Liver (tissue), 9 donors: ENCODE results near the gene WDR27. TPM values are rescaled to one million over a fixed set of nuclear protein-coding genes. Genes with fewer than 3 reads are reported as not detected.
"Not testable (repeated sequence)": the region's sequence is repeated elsewhere in the genome, so short reads cannot be mapped to it uniquely, and the experiment has no call there.

ENCODE experiments used
- DNase-seq: peaks from one replicate; pipeline ENCODE4 v3.0.0-alpha.2; 2017; ENCODE audit warnings: low spot score
- H3K27ac ChIP-seq, 2 donors: one replicate each; pipeline ENCODE4 v1.7.0; 2013; ENCODE audit warnings: inconsistent platforms in 2 of 2, low read length in 2 of 2, control low read depth in 1 of 2, low read depth in 1 of 2, mild to moderate bottlenecking in 1 of 2
- H3K27me3 ChIP-seq, 4 donors: one replicate each; pipeline versions ENCODE4 v1.6.1 to v1.7.0; 2013; ENCODE audit warnings: low read length in 3 of 4, inconsistent platforms in 1 of 4, mild to moderate bottlenecking in 1 of 4, moderate library complexity in 1 of 4; ENCODE audit not compliant: control insufficient read depth in 4 of 4, insufficient read depth in 4 of 4
- H3K36me3 ChIP-seq, 4 donors: one replicate each; pipeline versions ENCODE4 v1.6.1 to v1.7.0; 2013; ENCODE audit warnings: low read length in 3 of 4, mild to moderate bottlenecking in 3 of 4, low read depth in 1 of 4, moderate library complexity in 1 of 4; ENCODE audit not compliant: control insufficient read depth in 4 of 4, insufficient read depth in 3 of 4
- H3K4me1 ChIP-seq, 4 donors: one replicate each; pipeline versions ENCODE4 v1.6.1 to v1.7.0; 2013; ENCODE audit warnings: low read length in 3 of 4, mild to moderate bottlenecking in 3 of 4, moderate library complexity in 1 of 4; ENCODE audit not compliant: control insufficient read depth in 4 of 4, insufficient read depth in 4 of 4
- H3K4me3 ChIP-seq, 3 donors: one replicate each; pipeline versions ENCODE4 v1.6.1 to v1.7.0; 2013; ENCODE audit warnings: low read length in 3 of 3, control low read depth in 1 of 3, low read depth in 1 of 3, mild to moderate bottlenecking in 1 of 3
- H3K9ac ChIP-seq, 2 donors: one replicate each; pipeline ENCODE4 v1.7.0; 2013; ENCODE audit warnings: low read length in 2 of 2, mild to moderate bottlenecking in 2 of 2, moderate library complexity in 2 of 2, control low read depth in 1 of 2, low read depth in 1 of 2
- H3K9me3 ChIP-seq, 4 donors: one replicate each; pipeline versions ENCODE4 v1.6.1 to v1.7.0; 2013; ENCODE audit warnings: low read length in 3 of 4; ENCODE audit not compliant: control insufficient read depth in 4 of 4
- EGR1 ChIP-seq, 2 donors: IDR thresholded peaks; 2 replicates each; pipeline ENCODE4 v1.6.1; 2016 to 2018; ENCODE audit warnings: antibody characterized with exemption in 2 of 2, low read depth in 2 of 2
- FOXA1 ChIP-seq: IDR thresholded peaks from 2 replicates; pipeline ENCODE4 v1.6.1; 2016; ENCODE audit warnings: antibody characterized with exemption
- FOXA2 ChIP-seq: IDR thresholded peaks from 2 replicates; pipeline ENCODE4 v1.6.1; 2016; ENCODE audit warnings: antibody characterized with exemption
- GABPA ChIP-seq, 2 donors: IDR thresholded peaks in 1 of 2; conservative IDR thresholded peaks in 1 of 2; 2 replicates each; pipeline ENCODE4 v1.6.1; 2016; ENCODE audit warnings: antibody characterized with exemption in 2 of 2, mild to moderate bottlenecking in 1 of 2, moderate library complexity in 1 of 2
- HNF4A ChIP-seq, 2 donors: conservative IDR thresholded peaks; 2 replicates each; pipeline ENCODE4 v1.6.1; 2016; ENCODE audit warnings: antibody characterized with exemption in 2 of 2, mild to moderate bottlenecking in 2 of 2
- HNF4G ChIP-seq: IDR thresholded peaks from 2 replicates; pipeline ENCODE4 v1.6.1; 2016; ENCODE audit warnings: antibody characterized with exemption
- JUND ChIP-seq, 2 donors: IDR thresholded peaks; 2 replicates each; pipeline ENCODE4 v1.6.1; 2016; ENCODE audit warnings: antibody characterized with exemption in 2 of 2
- NR2F2 ChIP-seq: IDR thresholded peaks from 2 replicates; pipeline ENCODE4 v1.6.1; 2016; ENCODE audit warnings: antibody characterized with exemption
- RAD21 ChIP-seq, 2 donors: IDR thresholded peaks; 2 replicates each; pipeline ENCODE4 v1.6.1; 2016; ENCODE audit warnings: antibody characterized with exemption in 2 of 2, mild to moderate bottlenecking in 2 of 2
- REST ChIP-seq: IDR thresholded peaks from 2 replicates; pipeline ENCODE4 v1.6.1; 2016; ENCODE audit warnings: antibody characterized with exemption, mild to moderate bottlenecking
- RXRA ChIP-seq, 2 donors: IDR thresholded peaks; 2 replicates each; pipeline ENCODE4 v1.6.1; 2017 to 2018; ENCODE audit warnings: antibody characterized with exemption in 2 of 2, mild to moderate bottlenecking in 1 of 2
- SP1 ChIP-seq: IDR thresholded peaks from 2 replicates; pipeline ENCODE4 v1.6.1; 2018; ENCODE audit warnings: antibody characterized with exemption, mild to moderate bottlenecking
- TAF1 ChIP-seq: conservative IDR thresholded peaks from 2 replicates; pipeline ENCODE4 v1.6.1; 2016; ENCODE audit warnings: antibody characterized with exemption, mild to moderate bottlenecking
- YY1 ChIP-seq: IDR thresholded peaks from 2 replicates; pipeline ENCODE4 v1.6.1; 2016; ENCODE audit warnings: antibody characterized with exemption, mild to moderate bottlenecking
- WGBS: extraction: QIAGEN DNeasy Blood & Tissue Kit; methylation state at CpG from one replicate; pipeline ENCODE4 v1.1.7; 2013; 5-methylcytosine and 5-hydroxymethylcytosine counted together
- polyA plus RNA-seq, 2 donors: library from polyadenylated mRNA; stranded (reverse) in 1 of 2; unstranded in 1 of 2; fragments of 200-250 nt in 1 of 2; fragments of >200 nt in 1 of 2; fragmentation: Nextera tagmentation in 1 of 2; extraction: Ambion mirVana in 1 of 2; gene quantifications; one replicate each; pipeline versions ENCODE4 v1.2.1 to v1.2.3, GENCODE V29; 2013 to 2015
- total RNA-seq, 2 donors: library from RNA; depleted of rRNA; stranded (reverse); fragments of >200 nt; gene quantifications; one replicate each; pipeline ENCODE4 v1.2.3, GENCODE V29; 2014
- TF ChIP-seq, protein P1 (sequence below): IDR thresholded peaks from 2 replicates; pipeline ENCODE4 v1.6.1; 2016; ENCODE audit warnings: antibody characterized with exemption
- TF ChIP-seq, protein P2 (sequence below): fragments of 150-350 bp; IDR thresholded peaks from 2 replicates; pipeline ENCODE4 v1.5.1; 2017; ENCODE audit warnings: improper control_type of control experiment, low read depth, low read length; ENCODE audit not compliant: missing input control
- TF ChIP-seq, protein P3 (sequence below): IDR thresholded peaks from 2 replicates; pipeline ENCODE4 v1.6.1; 2016; ENCODE audit warnings: antibody characterized with exemption
- donor health status: healthy.
- donor health status: healthy.
- donor health status: healthy.
- donor health status: healthy.
- donor health status: healthy.

WDR27 gene
- total and polyA plus RNA-seq, 4 donors = 3.7 to 20.1 (median 7.7) TPM

DNA sequence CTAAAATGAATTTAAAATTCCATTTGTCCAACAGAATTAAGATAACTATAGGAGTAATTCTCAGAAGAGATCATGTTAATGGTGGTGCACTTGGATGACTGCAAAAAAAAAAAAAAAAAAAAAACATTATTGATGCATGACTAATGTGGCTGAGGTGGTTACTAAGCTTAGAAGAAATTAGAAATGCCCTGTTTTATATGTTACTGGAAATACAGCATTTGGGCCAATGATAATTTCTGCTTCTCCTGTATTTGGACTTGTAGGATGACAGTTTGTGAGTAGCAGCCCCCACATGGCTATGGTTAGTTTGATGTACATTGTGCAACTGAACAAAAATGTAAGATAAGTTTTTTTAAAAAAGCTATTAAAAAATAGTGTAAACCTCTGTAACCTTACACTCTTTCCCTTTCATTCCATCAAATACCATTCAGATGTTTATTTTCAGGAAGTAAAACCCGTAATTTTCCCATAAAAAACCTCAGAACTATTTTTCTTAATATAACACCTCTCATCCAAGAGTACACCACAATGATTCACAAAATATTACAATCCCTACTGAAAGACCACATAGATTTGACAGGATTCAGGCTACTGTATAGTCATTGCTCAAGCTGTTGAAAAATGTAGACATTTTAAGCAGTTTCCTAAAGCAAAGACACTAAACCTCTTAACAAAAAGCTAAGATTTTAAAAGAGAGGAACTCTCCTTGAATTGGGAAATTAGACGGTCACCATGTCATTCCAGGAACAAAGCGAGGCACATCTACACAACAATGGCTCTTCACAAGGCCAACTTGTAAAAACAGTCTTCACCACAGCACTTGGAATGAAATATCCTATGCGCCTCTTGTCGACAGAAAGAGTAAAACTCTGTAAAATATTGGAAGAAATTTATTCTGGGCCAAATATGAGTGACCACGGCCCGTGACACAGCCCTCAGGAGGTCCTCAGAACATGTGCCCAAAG lies 83.0 kb downstream of the WDR27 start (continued):
- TF ChIP-seq REST (no peak), NR2F2 (no peak), RXRA (IDR thresholded peaks at IDR 0.05) (no peak)

DNA sequence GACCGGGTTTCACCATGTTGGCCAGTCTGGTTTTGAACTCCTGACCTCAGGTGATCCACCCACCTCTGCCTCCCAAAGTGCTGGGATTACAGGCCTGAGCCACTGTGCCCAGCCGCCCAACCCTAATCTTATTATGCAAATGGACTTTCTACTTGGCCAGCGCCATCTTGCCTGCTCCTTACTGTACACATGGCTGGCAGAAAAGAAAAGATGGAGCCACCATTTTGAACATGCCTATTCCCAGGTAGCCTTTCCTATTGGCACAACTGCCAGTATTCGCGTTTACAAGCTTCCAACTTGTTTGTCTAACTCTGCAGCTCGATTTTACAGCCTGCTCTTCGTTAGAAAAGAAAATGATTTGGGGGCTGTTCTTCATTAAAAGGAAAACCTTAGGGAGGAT lies 84.3 kb downstream of the WDR27 start:
- Histone ChIP-seq H3K4me3 (no peak overlapping the region), H3K9me3 (no peaks in the 10 kb centered on the region), H3K4me1 (no peaks in the 10 kb centered on the region), H3K27ac (no peak overlapping the region), H3K27me3 (no peaks in the 10 kb centered on the region), H3K9ac (no peak overlapping the region), H3K36me3 (no peaks in the 10 kb centered on the region)
- no peak for DNase-seq
- WGBS = 95% methylated on average over 7 of the region's 7 CpGs
- TF ChIP-seq TAF1 = no peak

- not testable (repeated sequence) for H3K9me3 ChIP-seq, DNase-seq, H3K36me3 ChIP-seq, H3K9ac ChIP-seq, H3K4me3 ChIP-seq, H3K4me1 ChIP-seq, H3K27me3 ChIP-seq, H3K27ac ChIP-seq
- TF ChIP-seq HNF4G (peak; percentile 51), HNF4A (conservative IDR thresholded peaks at IDR 0.05) (peak; percentile 76 to 88)
- WGBS = 65% methylated on average over 2 of the region's 2 CpGs
Observed at GRCh38 chr6:169608609-169609008, 93.2 kb downstream of the WDR27 start.

- WGBS = 95% methylated on average over 1 of the region's 1 CpG
- Histone ChIP-seq H3K4me3 (no peak overlapping the region), H3K27ac (no peak overlapping the region), H3K36me3 (no peaks in the 10 kb centered on the region), H3K9ac (no peak overlapping the region), H3K9me3 (no peaks in the 10 kb centered on the region), H3K27me3 (no peaks in the 10 kb centered on the region), H3K4me1 (peaks cover 0 to 3% (median 0%) of the 10 kb centered on the region in 4 donors)
- DNase-seq = no peak
- TF ChIP-seq FOXA1 (no peak), RXRA (IDR thresholded peaks at IDR 0.05) (no peak), JUND (IDR thresholded peaks at IDR 0.05) (no peak), GABPA (IDR thresholded peaks at IDR 0.05 in 1 of 2, conservative IDR thresholded peaks at IDR 0.05 in 1 of 2) (no peak), HNF4A (conservative IDR thresholded peaks at IDR 0.05) (no peak), NR2F2 (no peak), EGR1 (IDR thresholded peaks at IDR 0.05; ENCODE audit: low read depth in 2 of 2) (no peak), YY1 (no peak), TAF1 (no peak), FOXA2 (no peak), SP1 (no peak), RAD21 (IDR thresholded peaks at IDR 0.05) (no peak)
- TF ChIP-seq, protein P1, sequence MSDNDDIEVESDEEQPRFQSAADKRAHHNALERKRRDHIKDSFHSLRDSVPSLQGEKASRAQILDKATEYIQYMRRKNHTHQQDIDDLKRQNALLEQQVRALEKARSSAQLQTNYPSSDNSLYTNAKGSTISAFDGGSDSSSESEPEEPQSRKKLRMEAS = no peak
- TF ChIP-seq, protein P2, sequence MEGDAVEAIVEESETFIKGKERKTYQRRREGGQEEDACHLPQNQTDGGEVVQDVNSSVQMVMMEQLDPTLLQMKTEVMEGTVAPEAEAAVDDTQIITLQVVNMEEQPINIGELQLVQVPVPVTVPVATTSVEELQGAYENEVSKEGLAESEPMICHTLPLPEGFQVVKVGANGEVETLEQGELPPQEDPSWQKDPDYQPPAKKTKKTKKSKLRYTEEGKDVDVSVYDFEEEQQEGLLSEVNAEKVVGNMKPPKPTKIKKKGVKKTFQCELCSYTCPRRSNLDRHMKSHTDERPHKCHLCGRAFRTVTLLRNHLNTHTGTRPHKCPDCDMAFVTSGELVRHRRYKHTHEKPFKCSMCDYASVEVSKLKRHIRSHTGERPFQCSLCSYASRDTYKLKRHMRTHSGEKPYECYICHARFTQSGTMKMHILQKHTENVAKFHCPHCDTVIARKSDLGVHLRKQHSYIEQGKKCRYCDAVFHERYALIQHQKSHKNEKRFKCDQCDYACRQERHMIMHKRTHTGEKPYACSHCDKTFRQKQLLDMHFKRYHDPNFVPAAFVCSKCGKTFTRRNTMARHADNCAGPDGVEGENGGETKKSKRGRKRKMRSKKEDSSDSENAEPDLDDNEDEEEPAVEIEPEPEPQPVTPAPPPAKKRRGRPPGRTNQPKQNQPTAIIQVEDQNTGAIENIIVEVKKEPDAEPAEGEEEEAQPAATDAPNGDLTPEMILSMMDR = no peak
- TF ChIP-seq, protein P3, sequence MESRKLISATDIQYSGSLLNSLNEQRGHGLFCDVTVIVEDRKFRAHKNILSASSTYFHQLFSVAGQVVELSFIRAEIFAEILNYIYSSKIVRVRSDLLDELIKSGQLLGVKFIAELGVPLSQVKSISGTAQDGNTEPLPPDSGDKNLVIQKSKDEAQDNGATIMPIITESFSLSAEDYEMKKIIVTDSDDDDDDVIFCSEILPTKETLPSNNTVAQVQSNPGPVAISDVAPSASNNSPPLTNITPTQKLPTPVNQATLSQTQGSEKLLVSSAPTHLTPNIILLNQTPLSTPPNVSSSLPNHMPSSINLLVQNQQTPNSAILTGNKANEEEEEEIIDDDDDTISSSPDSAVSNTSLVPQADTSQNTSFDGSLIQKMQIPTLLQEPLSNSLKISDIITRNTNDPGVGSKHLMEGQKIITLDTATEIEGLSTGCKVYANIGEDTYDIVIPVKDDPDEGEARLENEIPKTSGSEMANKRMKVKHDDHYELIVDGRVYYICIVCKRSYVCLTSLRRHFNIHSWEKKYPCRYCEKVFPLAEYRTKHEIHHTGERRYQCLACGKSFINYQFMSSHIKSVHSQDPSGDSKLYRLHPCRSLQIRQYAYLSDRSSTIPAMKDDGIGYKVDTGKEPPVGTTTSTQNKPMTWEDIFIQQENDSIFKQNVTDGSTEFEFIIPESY = no peak
Observed at GRCh38 chr6:169604076-169604475, 97.8 kb downstream of the WDR27 start.
